Stimulated activated CD8-positive, alpha-beta memory T cell treated with anti-CD3 and anti-CD28 coated beads, Interleukin-4, amount 100 ng/mL, for 1 hour (primary cell): Measurements from ENCODE around the gene ABCG8.

Experiments
- DNase-seq, 2 donors: peaks; one replicate each; pipeline ENCODE4 v3.0.0-alpha.2; 2020; ENCODE audit warnings: low read depth in 2 of 2, low spot score in 1 of 2

Gene ABCG8

GRCh38 chr2:43825841-43826240, 12.9 kb upstream of the ABCG8 start:
- no peak for DNase-seq

- DNase-seq = no peak
Observed at GRCh38 chr2:43826305-43827250, 12.2 kb upstream of the ABCG8 start.

GRCh38 chr2:43831543-43832294, 7.1 kb upstream of the ABCG8 start:
- no peak for DNase-seq

- no peak for DNase-seq
Observed at GRCh38 chr2:43832457-43832856, 6.3 kb upstream of the ABCG8 start.

GRCh38 chr2:43837033-43837432, 1.7 kb upstream of the ABCG8 start:
- DNase-seq = no peak

GRCh38 chr2:43837831-43838559, 776 bp upstream of the ABCG8 start:
- DNase-seq = no peak

GRCh38 chr2:43839776-43840564, 1.2 kb downstream of the ABCG8 start:
- no peak for DNase-seq

- DNase-seq = no peak
Observed at GRCh38 chr2:43840965-43841364, 2.2 kb downstream of the ABCG8 start.

- no peak for DNase-seq
Observed at GRCh38 chr2:43841949-43842865, 3.4 kb downstream of the ABCG8 start.

GRCh38 chr2:43842866-43843226, 4.1 kb downstream of the ABCG8 start:
- DNase-seq = no peak

GRCh38 chr2:43845181-43845580, 6.4 kb downstream of the ABCG8 start:
- no peak for DNase-seq

GRCh38 chr2:43846140-43846793, 7.5 kb downstream of the ABCG8 start:
- DNase-seq = no peak

- DNase-seq = no peak
Observed at GRCh38 chr2:43848214-43848613, 9.4 kb downstream of the ABCG8 start.

GRCh38 chr2:43851011-43851980, 12.5 kb downstream of the ABCG8 start:
- no peak for DNase-seq

- DNase-seq = no peak
Observed at GRCh38 chr2:43852196-43852730, 13.5 kb downstream of the ABCG8 start.

- no peak for DNase-seq
Observed at GRCh38 chr2:43853141-43854081, 14.6 kb downstream of the ABCG8 start.

- DNase-seq = no peak
Observed at GRCh38 chr2:43854671-43855070, 15.9 kb downstream of the ABCG8 start.
